Fibroblast of lung (primary cell): ENCODE results near the gene TP53BP1.

Experiments used
- EZH2 ChIP-seq: IDR thresholded peaks from 2 replicates; pipeline ENCODE4 v1.5.1; 2012; ENCODE audit warnings: low read length, control low read depth, mild to moderate bottlenecking; ENCODE audit errors: missing control alignments
- TF ChIP-seq, protein P1 (sequence below), 2 donors: IDR thresholded peaks in 1 of 2; conservative IDR thresholded peaks in 1 of 2; 1 replicate in 1 of 2; 2 replicates in 1 of 2; pipeline ENCODE4 v1.5.1; 2011 to 2012; ENCODE audit warnings: low read length in 2 of 2, control low read depth in 1 of 2, inconsistent platforms in 1 of 2, low read depth in 1 of 2, mild to moderate bottlenecking in 1 of 2

- TF ChIP-seq, protein P1, sequence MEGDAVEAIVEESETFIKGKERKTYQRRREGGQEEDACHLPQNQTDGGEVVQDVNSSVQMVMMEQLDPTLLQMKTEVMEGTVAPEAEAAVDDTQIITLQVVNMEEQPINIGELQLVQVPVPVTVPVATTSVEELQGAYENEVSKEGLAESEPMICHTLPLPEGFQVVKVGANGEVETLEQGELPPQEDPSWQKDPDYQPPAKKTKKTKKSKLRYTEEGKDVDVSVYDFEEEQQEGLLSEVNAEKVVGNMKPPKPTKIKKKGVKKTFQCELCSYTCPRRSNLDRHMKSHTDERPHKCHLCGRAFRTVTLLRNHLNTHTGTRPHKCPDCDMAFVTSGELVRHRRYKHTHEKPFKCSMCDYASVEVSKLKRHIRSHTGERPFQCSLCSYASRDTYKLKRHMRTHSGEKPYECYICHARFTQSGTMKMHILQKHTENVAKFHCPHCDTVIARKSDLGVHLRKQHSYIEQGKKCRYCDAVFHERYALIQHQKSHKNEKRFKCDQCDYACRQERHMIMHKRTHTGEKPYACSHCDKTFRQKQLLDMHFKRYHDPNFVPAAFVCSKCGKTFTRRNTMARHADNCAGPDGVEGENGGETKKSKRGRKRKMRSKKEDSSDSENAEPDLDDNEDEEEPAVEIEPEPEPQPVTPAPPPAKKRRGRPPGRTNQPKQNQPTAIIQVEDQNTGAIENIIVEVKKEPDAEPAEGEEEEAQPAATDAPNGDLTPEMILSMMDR (conservative IDR thresholded peaks at IDR 0.05 in 1 of 2, IDR thresholded peaks at IDR 0.05 in 1 of 2; ENCODE audit: low read depth in 1 of 2, low read length in 2 of 2): peak; percentile 9 to 35
- no peak for TF ChIP-seq EZH2
These were observed 18.3 kb upstream of the TP53BP1 start for GRCh38 chr15:43511012-43511885.
